ENCODE results near the gene YIPF7.
A peak's percentile ranks its signal among the peaks of the same experiment; 100 is the strongest.

Gene YIPF7

GRCh38 chr4:44651425-44651824 lies at the start of gene YIPF7:
TSS of gene YIPF7 (minus strand) at chr4:44651625. CDS start at chr4:44650100, 1,525 bp downstream.
- DNase-seq, result no peak

GRCh38 chr4:44701037-44701436 lies 49.6 kb upstream of the YIPF7 start:
- DNase-seq, result no peak

- no peak for DNase-seq
These were observed 49.0 kb upstream of the YIPF7 start for GRCh38 chr4:44700427-44700826.

- no peak for DNase-seq
These were observed 33.2 kb upstream of the YIPF7 start for GRCh38 chr4:44684648-44685047.

DNA sequence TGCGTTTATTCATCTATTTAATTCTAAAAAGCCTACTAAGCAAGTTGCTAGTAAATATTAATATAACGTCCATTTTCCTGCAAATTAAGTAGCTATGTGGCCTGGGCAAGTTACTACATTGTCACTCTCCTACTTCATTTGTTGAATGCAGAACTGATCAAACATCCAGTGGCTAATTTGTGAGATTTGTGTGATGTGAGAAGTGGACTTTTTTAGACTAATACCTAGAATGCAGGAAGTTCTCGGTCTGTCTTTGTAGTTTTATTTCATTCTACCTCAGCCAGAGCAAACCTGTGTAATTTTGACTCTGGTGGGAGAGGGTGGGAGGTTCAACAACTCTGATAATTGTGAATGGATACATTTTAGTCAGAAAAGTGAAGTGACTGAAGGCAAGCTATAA lies 27.6 kb upstream of the YIPF7 start:
- peak in 1 of 2 experiments; percentile 18 for DNase-seq

DNA sequence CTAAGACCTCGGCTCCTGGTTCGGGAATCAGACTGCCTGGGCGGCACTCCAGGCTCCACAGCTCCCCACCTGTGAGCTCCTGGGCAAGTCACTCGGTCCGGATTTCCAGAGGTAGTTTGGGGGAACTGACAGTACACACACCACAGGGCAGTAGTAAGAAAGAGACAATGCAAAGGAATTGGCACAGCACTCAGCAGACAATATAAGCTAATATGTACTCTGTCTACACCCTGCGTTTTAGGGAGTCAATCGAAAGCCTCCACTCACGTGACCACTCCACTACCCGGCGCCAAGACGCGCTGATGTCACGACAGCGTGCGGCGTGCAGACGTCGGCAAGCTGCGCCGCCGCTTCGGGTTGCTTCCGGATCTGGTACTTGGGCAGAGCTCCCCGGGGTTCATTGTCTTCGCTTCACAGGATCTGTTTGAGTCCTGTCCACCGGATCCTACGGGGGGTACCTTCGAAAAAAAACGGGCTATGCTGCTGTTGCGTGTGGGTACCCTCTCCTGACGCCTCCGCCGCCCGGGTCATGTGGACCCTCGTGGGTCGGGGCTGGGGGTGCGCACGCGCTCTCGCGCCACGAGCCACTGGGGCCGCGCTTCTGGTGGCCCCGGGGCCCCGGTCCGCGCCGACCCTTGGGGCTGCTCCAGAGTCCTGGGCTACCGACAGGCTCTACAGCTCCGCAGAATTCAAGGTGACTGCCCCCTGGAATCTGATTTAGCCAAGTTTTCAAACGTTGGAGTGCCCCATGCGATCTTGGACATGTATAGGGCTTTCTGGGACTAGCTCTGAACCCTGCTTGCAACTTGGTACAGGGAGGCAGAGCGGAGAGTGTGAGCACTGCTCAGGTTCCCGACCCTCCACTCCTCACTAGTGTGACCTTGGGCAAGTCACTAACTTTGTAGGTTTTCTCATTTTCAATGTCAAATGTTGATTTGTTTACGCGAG lies 26.9 kb upstream of the YIPF7 start, which contains the start of gene GUF1:
GUF1 (plus strand) TSS at position 327 of the 948 bp plus-strand sequence; CDS start at position 530, 203 bp downstream.
- DNase-seq, result peak; percentile 84 to 93

DNA sequence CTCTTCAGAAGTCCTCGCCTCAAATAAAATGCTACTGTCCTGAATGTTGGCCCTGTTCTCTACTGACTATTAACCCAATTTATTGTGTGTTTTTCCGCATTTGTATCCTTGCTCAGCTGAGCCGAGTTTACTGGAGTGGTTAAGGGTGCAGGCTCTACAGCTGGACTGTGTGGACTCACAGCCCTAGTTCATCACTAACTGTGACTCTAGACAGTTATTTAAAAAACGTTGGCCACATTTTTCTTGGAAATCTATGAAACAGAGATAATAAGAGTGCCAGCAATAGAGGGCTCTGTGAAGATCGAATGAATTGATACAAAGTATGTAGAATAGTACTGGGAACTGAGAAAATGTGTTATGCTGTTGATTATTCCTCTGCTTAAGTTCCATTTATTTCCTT lies 23.9 kb upstream of the YIPF7 start:
- no peak for DNase-seq

GRCh38 chr4:44674471-44674870 lies 23.0 kb upstream of the YIPF7 start:
- DNase-seq, result no peak

DNA sequence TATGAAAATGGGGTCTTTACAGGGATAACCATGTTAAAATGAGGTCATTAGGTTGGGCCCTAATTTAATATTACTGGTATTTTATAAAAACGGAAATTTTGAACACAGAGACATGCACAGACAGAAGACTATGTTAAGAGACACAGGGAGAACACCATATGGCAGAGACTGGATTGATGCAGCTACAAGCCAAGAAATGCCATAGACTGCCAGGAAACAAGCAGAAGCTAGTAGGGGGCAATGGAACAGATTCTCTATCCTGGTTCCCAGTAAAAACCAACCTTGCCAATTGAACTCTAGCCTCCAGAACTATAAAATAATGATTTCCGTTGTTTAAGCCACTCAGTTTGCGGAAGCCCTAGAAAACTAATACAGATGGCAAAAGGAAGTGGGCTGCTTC lies 20.2 kb upstream of the YIPF7 start:
- no peak for DNase-seq

DNA sequence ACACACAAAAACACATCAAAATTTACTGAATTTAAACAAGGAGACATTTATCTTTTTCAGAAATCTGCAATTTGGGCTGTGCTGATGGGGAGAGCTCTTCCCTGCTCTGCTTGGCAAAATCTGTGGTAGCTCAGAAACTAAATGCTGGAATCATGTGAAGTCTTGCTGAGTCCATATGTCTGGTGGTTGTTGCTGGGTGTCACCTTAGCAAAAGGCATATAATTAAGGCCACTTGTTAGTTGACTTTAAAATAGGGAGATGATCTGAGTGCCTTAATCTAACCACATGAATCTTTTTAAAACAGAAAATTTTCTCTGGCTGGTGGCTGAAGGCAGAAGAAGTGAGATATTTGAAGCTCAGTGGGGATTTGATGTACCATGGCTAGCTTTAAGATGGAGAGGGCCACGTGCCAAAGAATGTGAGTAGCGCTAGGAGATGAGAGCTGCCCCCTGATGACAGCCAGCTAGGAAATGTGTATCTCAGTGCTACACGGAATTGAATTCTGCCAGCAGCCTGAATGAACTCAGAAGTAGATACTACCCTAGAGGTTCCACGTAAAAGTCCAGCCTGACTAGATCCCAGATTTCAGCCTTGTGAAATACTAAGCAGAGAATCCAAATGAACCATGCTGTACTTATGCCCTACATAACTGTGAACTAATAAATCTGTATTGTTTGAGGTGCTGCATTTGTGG lies 19.2 kb upstream of the YIPF7 start:
- DNase-seq, result no peak

DNA sequence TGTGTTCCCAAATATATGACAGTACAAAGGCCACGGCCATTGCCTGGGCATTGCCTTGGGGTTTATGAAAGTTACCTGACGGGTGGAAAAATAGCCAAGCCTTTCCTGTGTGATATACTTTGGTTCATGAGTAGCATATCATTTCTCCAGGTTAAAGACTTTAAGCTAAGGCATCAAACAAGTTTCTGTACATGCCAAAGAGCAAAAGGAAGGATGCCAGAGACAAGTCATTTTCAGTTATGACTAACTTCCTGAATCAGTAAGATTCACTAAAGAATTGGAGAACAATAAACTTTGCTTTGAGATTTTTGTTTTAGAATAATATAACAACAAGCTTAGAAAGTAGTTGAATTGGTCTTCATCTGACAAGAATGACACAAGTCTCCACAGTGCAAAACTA lies 17.1 kb upstream of the YIPF7 start:
- DNase-seq, result no peak

DNA sequence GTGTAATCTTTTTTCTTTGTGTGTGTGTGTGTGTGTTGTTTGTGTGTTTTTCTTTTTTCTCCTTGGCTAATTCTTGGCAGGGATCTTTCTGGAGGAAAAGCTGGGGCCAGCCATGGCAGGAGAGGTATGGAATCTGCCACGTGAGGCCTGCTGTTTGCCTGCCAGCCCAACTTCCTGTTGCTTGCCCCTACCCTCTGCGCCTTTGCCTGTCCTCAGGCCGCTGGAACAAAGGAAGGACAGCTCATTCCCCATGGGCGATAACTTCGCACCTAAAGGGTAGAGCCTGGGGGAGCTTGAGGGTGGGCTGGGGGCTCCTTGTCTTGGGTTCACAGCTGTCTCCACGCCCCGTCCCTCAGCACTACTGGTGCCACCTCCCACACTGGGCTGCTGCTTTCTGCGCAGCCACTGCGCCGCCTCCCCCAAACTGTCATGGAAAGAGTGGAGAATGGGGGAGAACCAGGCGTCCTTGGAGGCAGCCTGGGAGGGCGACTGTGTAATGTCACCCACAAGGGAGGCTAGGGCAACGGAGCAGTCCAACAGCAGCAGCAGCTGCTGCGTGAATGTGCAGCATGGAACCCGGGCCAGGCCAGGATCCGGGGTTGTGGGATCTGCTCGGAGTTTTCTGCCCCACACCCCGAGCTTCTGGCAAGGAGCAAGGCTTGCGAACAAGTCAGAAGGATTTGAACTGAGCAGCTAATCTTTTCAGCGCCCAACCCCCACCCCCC lies 12.3 kb upstream of the YIPF7 start:
- no peak for DNase-seq

GRCh38 chr4:44662623-44663005 lies 11.2 kb upstream of the YIPF7 start:
- no peak for DNase-seq

DNA sequence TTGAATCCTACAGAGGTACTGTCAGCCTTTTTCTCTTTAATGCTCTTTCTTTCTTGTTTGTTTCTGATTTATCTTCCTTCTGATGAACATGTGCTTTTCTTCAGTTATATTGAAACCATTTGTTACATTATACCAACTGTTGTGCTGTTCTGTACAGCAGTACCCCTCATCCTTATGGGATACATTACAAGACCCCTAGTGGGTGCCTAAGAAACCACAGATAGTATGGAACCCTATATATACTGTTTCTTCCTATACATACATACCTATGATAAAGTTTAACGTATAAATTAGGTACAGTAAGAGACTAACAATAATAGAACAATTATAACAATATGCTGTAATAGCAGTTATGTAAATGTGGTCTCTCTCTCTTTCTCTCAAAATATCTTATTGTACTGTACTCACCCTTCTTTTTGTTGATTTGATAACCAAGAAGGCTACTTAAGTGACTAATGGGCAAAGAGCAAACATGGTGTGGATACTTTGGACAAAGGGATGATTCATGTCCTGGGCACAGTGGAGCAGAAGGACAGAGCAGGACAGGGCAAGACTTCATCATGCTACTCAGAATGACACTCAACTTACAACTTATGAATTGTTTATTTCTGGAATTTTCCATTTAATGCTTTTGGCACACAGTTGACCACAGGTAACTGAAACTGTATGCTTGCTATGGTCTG lies 10.7 kb upstream of the YIPF7 start:
- no peak for DNase-seq

DNA sequence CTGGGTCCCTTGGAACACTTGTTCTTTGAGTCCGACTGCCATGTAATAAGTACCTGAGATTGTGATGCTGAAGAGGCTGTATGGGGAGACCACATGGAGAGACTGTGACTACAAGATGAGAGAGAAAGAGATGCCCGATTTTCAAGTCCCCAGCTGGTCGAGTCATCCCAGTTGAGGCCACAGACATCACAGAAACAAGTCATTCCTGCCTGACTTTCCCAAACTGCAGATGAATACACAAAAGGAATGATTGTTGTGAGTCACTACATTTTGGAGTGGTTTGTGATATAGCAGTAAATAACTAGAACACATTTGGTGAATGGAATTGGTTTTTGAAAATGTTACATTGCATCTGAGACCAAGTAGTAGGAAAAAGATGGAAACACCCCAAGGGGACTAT lies 9.0 kb upstream of the YIPF7 start:
- DNase-seq, result no peak

DNA sequence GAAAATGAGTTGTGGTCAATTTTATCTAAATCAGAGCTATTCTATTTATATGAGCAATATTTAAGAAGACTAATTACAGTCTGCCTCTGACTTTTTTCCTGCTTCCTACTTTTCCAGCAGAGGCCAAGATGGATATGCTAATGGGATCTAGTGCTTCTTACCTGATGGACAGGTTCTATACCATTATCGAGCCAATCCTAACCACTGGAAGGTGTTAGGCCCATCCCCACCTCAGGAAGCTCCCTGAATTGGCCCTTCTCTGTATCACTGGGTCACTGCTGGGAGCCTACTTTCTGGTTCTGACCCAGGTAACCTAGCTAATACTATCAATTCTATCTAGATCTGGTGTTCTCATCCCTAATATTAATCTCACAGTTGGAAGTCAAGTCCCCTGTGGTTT lies 577 bp upstream of the YIPF7 start:
- no peak for DNase-seq

DNA sequence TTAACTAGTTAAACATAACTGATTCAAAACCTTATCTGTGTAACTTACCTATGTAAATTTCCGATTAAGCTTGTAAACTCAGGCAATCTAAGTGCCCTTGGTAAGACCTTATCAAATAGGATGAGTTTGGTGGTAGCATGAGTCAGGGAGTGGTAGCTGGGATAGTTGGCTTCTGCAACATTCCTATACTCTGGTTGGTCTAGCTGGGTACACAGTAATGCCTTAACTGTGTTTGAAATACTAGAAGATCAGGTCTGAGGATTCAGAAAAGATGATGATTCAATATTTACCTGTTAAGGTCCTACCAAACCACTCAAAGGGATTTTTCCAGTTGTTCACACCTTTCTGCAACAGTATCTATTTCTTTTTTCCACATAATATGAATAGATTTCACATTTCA lies 5.3 kb downstream of the YIPF7 start:
- DNase-seq, result no peak

DNA sequence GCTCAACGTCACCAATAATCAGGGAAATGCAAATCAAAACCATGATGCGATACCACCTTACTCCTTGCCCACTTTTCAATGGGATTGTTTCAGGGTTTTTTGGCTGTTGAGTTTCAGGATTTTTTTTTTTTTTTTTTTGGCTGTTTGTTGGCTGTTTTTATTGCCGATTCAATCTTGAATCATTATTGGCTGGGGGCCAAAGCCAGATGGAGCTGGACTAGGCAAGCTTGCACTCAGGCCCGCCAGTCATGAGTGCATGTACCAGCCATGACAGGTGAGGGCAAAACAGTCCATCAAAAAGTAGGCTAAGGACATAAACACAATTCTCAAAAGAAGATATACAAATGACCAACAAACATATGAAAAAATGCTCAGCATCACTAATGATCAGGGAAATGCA lies 13.3 kb downstream of the YIPF7 start:
- no peak for DNase-seq

DNA sequence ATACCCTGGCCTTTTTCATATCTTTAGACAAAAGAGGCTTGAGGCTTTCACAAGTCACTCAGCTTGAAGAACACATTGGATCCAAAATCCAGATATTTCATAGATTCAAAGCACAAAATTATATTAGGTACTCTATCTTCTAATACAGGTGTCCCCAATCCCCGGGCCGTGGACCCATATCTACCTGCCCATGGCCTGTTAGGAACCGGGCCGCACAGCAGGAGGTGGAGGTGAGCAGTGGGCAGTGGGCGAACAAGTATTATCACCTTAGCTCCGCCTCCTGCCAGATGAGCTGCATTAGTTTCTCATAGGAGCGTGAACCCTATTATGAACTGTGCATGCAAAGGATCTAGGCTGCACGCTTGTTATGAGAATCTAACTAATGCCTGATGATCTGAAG lies 18.7 kb downstream of the YIPF7 start:
- DNase-seq, result peak in 1 of 2 experiments; percentile 19

DNA sequence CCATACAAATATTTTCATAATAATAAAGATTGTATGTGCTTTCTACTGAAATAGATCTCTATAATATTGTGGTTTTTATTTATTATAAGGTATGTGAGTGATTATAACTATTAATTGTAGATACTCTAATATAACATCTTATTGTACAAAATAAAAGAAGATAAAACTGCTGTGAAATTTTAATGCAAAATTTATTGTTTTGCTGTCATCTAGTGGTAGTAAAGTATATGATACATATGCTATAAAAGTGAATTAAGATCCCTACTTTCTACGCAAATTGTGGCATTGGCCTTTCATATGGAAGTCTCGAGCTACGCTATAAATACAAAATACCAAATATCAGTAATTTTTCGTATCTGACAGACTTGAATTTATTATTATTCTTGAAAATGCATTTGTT lies 19.3 kb downstream of the YIPF7 start:
- DNase-seq, result no peak

DNA sequence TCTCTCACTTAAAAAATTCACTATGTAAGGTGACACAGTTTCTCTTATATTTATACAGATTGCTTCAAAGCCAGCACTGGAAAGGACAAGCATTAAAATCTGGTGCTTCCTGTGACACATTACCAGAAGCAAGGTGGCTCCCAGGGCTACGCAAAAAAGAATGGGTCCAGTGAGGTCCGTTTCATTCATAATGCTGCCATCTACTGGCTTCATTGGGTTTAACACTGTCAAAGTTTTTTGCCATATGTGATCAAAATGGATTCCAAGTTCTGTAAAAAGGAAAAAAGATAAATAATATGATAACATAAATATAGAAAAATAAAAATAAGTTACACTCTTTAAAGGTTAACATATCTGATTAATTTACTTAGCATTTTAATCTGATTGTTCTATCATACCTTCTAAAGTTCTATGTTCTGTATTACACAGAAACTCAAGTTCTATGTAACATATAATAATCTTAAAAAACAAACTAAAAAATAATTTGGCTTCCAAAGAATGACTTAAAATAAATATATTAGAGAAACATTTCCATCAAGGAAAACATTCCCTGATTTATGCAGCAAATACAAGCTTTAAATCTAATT lies 22.1 kb downstream of the YIPF7 start:
- DNase-seq, result peak; percentile 3 to 71

DNA sequence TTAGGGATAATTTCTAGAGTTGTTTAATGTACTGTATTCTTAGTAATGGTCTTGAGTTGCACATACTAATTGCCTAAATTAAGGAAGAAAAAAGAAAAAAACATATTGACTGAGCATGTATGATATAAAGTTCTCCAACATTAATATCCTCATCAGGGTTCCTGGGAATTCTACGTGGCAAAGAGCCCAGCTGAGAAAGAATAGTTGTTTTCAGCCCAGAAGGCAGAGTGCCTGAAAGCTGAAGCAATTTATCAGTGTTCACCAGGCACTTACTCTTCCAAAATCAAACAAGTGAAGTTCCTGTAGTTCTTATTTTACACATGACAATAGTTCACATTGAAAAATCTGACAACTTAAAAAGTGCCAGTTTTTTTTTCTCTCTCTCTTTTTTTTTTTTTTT lies 27.7 kb downstream of the YIPF7 start:
- no peak for DNase-seq
